SK-N-SH (cell line): ENCODE measurements around the gene PCYT2. TPM values are rescaled to one million over a fixed set of nuclear protein-coding genes. Genes with fewer than 3 reads are reported as not detected.

ENCODE experiments used
- CTCF ChIA-PET: fragments of 300-600, 350-600 bp; formaldehyde crosslinking; extraction: SDS; loops from one replicate; lab custom pipeline; 2021; lab: Yijun Ruan, JAX
- POLR2A ChIA-PET: fragments of 350-600 bp; sonication (Branson Sonifier 250); formaldehyde crosslinking; extraction: SDS; loops from one replicate; lab custom pipeline; 2020; ENCODE audit warnings: antibody characterized with exemption, inconsistent platforms; lab: Yijun Ruan, JAX
- DNase-seq: peaks from one replicate; pipeline ENCODE4 v3.0.0; 2012
- H2AFZ ChIP-seq: fragments of 200-600 bp; sonication (generic); 2 replicates; pipeline ENCODE4 v1.8.1; 2016; ENCODE audit warnings: antibody characterized with exemption, mild to moderate bottlenecking, low read depth
- H3F3A ChIP-seq: fragments of 200-600 bp; sonication (generic); replicated peaks from 2 replicates; pipeline ENCODE3; 2016; ENCODE audit warnings: antibody characterized with exemption, mild to moderate bottlenecking; ENCODE audit not compliant: insufficient read depth
- H3K27ac ChIP-seq, 2 experiments: fragments of 200-500 bp in 1 of 2; fragments of 200-600 bp in 1 of 2; sonication (Bioruptor generic) in 1 of 2; sonication (generic), shearing (Covaris generic) in 1 of 2; 2 replicates each; pipeline versions ENCODE4 v1.5.1 to v1.6.1; 2014 to 2016; ENCODE audit warnings: low read depth in 2 of 2, inconsistent platforms in 1 of 2, low read length in 1 of 2, mild to moderate bottlenecking in 1 of 2, mixed read lengths in 1 of 2
- H3K27me3 ChIP-seq: fragments of 200-600 bp; sonication (generic), shearing (Covaris generic); 2 replicates; pipeline ENCODE4 v1.6.1; 2016; ENCODE audit warnings: mixed run types; ENCODE audit not compliant: insufficient read depth
- H3K36me3 ChIP-seq, 2 experiments: fragments of 200-500 bp in 1 of 2; fragments of 200-600 bp in 1 of 2; sonication (Bioruptor generic) in 1 of 2; sonication (generic) in 1 of 2; replicated peaks in 1 of 2; 2 replicates each; pipeline versions ENCODE3 to v1.5.1; 2014 to 2016; ENCODE audit warnings: low read length in 1 of 2, mild to moderate bottlenecking in 1 of 2; ENCODE audit not compliant: insufficient read depth in 2 of 2, control insufficient read depth in 1 of 2
- H3K4me1 ChIP-seq, 2 experiments: fragments of 200-500 bp in 1 of 2; fragments of 200-600 bp in 1 of 2; sonication (Bioruptor generic) in 1 of 2; sonication (generic), shearing (Covaris generic) in 1 of 2; 2 replicates each; pipeline versions ENCODE4 v1.5.1 to v1.6.1; 2014 to 2016; ENCODE audit warnings: low read depth in 1 of 2, low read length in 1 of 2, mixed run types in 1 of 2; ENCODE audit not compliant: insufficient read depth in 2 of 2, control insufficient read depth in 1 of 2
- H3K4me2 ChIP-seq: fragments of 200-600 bp; sonication (generic), shearing (Covaris generic); 2 replicates; pipeline ENCODE4 v1.6.1; 2017; ENCODE audit warnings: mixed run types
- H3K4me3 ChIP-seq, 2 experiments: fragments of 200-500 bp in 1 of 2; fragments of 200-600 bp in 1 of 2; sonication (Bioruptor generic) in 1 of 2; sonication (generic), shearing (Covaris generic) in 1 of 2; 2 replicates each; pipeline versions ENCODE4 v1.5.1 to v1.8.1; 2014 to 2016; ENCODE audit warnings: low read depth in 2 of 2, inconsistent platforms in 1 of 2, low read length in 1 of 2, mild to moderate bottlenecking in 1 of 2, mixed read lengths in 1 of 2, moderate library complexity in 1 of 2
- H3K79me2 ChIP-seq: fragments of 200-600 bp; sonication (generic); 2 replicates; pipeline ENCODE4 v1.8.1; 2017; ENCODE audit warnings: mild to moderate bottlenecking; ENCODE audit not compliant: insufficient read depth
- H3K9ac ChIP-seq: fragments of 200-600 bp; sonication (generic); 2 replicates; pipeline ENCODE4 v1.6.1; 2017; ENCODE audit warnings: mixed run types
- H3K9me2 ChIP-seq: fragments of 200-600 bp; sonication (generic); 2 replicates; pipeline ENCODE4 v1.6.1; 2017; ENCODE audit warnings: mixed run types
- H3K9me3 ChIP-seq: fragments of 200-600 bp; sonication (generic); 2 replicates; pipeline ENCODE4 v1.6.1; 2017; ENCODE audit warnings: mixed run types, mild to moderate bottlenecking, moderate library complexity
- H4K20me1 ChIP-seq: fragments of 200-600 bp; sonication (generic); 2 replicates; pipeline ENCODE4 v1.6.1; 2017; ENCODE audit warnings: mild to moderate bottlenecking, mixed run types; ENCODE audit not compliant: insufficient read depth
- FOSL2 ChIP-seq: IDR thresholded peaks from 2 replicates; pipeline ENCODE4 v1.4.0; 2012; ENCODE audit warnings: low read depth, mild to moderate bottlenecking, moderate library complexity, borderline replicate concordance
- FOXJ3 ChIP-seq: sonication (generic); formaldehyde crosslinking; IDR thresholded peaks from 2 replicates; pipeline ENCODE4 v1.5.1; 2020; ENCODE audit warnings: mild to moderate bottlenecking, missing genetic modification reagents
- IRF3 ChIP-seq: fragments of 150-350 bp; IDR thresholded peaks from 2 replicates; pipeline ENCODE4 v1.6.1; 2016; ENCODE audit warnings: mild to moderate bottlenecking, low read depth, low read length
- JUND ChIP-seq: IDR thresholded peaks from 2 replicates; pipeline ENCODE4 v1.4.0; 2012
- MAX ChIP-seq: IDR thresholded peaks from 2 replicates; pipeline ENCODE4 v1.4.0; 2012; ENCODE audit warnings: low read depth
- MXI1 ChIP-seq: IDR thresholded peaks from 2 replicates; pipeline ENCODE4 v1.6.1; 2012; ENCODE audit warnings: mild to moderate bottlenecking, low read depth, low read length, improper control_type of control experiment
- NFIC ChIP-seq: IDR thresholded peaks from 2 replicates; pipeline ENCODE4 v1.4.0; 2012; ENCODE audit warnings: borderline replicate concordance
- POLR2AphosphoS5 ChIP-seq: IDR thresholded peaks from 2 replicates; pipeline ENCODE4 v1.6.1; 2012; ENCODE audit warnings: low read depth, low read length
- RAD21 ChIP-seq: IDR thresholded peaks from 2 replicates; pipeline ENCODE4 v1.6.1; 2012; ENCODE audit warnings: mild to moderate bottlenecking, low read length
- RFX5 ChIP-seq: IDR thresholded peaks from 2 replicates; pipeline ENCODE4 v1.6.1; 2012; ENCODE audit warnings: mild to moderate bottlenecking, improper control_type of control experiment, low read length
- RXRA ChIP-seq: IDR thresholded peaks from 2 replicates; pipeline ENCODE4 v1.4.0; 2012; ENCODE audit warnings: low read depth, mild to moderate bottlenecking, borderline replicate concordance
- SIN3A ChIP-seq: IDR thresholded peaks from 2 replicates; pipeline ENCODE4 v1.6.1; 2012; ENCODE audit warnings: low read depth, mild to moderate bottlenecking, low read length, moderate library complexity, borderline replicate concordance
- TAF1 ChIP-seq: IDR thresholded peaks from 2 replicates; pipeline ENCODE4 v1.6.1; 2012; ENCODE audit warnings: low read depth, mild to moderate bottlenecking, low read length, moderate library complexity, borderline replicate concordance
- TCF12 ChIP-seq: IDR thresholded peaks from 2 replicates; pipeline ENCODE4 v1.4.0; 2012
- TEAD4 ChIP-seq: IDR thresholded peaks from 2 replicates; pipeline ENCODE4 v1.4.0; 2012; ENCODE audit warnings: mild to moderate bottlenecking, borderline replicate concordance; ENCODE audit not compliant: insufficient read depth
- USF2 ChIP-seq: fragments of 150-350 bp; IDR thresholded peaks from 2 replicates; pipeline ENCODE4 v1.6.1; 2017; ENCODE audit warnings: antibody characterized with exemption, low read length, low read depth, borderline replicate concordance
- ZBTB33 ChIP-seq: IDR thresholded peaks from 2 replicates; pipeline ENCODE4 v1.4.0; 2012; ENCODE audit warnings: low read depth, borderline replicate concordance
- WGBS: methylation state at CpG from one replicate; pipeline ENCODE4 v1.1.6; 2017; ENCODE audit warnings: low lambda C conversion rate; 5-methylcytosine and 5-hydroxymethylcytosine counted together
- polyA plus RNA-seq, 3 experiments: library from polyadenylated mRNA; depleted of rRNA; stranded (reverse); fragments of >200 nt; gene quantifications; 2 replicates each; pipeline ENCODE4 v1.2.3, GENCODE V29; 2012

PCYT2 gene
- polyA plus RNA-seq, 1 of the 3 experiments (the other 2 are of a cell fraction) = 46.2 TPM

GRCh38 chr17:81909231-81909630 is 2.0 kb downstream of the PCYT2 start (continued):
- no peak for TF ChIP-seq TEAD4
- no peak for TF ChIP-seq TAF1
- no peak for TF ChIP-seq ZBTB33
- TF ChIP-seq MAX = no peak
- no peak for TF ChIP-seq TCF12
- TF ChIP-seq FOXJ3 = no peak
- no peak for TF ChIP-seq NFIC
- no peak for TF ChIP-seq RXRA

GRCh38 chr17:81908793-81909192 is 2.4 kb downstream of the PCYT2 start:
- Histone ChIP-seq H3K79me2 (peaks cover 7% of the 10 kb centered on the region; the same call in 1 of the 2 replicates), H3K9ac (no peak overlapping the region), H3K4me3 (no peak overlapping the region), H3K27me3 (no peaks in the 10 kb centered on the region), H3K9me3 (no peaks in the 10 kb centered on the region), H4K20me1 (peaks cover 10% of the 10 kb centered on the region), H3K27ac (no peak overlapping the region), H3K4me2 (no peak overlapping the region), H2AFZ (no peak overlapping the region), H3F3A (peaks cover 18% of the 10 kb centered on the region), H3K9me2 (no peaks in the 10 kb centered on the region), H3K36me3 (peaks cover 18 to 68% of the 10 kb centered on the region in 2 experiments), H3K4me1 (peaks cover 8 to 14% of the 10 kb centered on the region in 2 experiments; a peak in 2 of 4 replicates)
- TF ChIP-seq MXI1 (no peak), USF2 (no peak), RAD21 (no peak), FOXJ3 (no peak), POLR2AphosphoS5 (no peak), TEAD4 (no peak), JUND (no peak), IRF3 (no peak), SIN3A (no peak), FOSL2 (no peak), RXRA (no peak), RFX5 (no peak)
- DNase-seq = no peak
- POLR2A ChIA-PET = interaction anchor here (0.6 to 0.7 kb wide), 2 partner anchors 29 to 39 kb away, joined by 3 read pairs; partner anchors contain the start of gene PYCR1
- 87% methylated on average over 11 of the region's 11 CpGs for WGBS
- CTCF ChIA-PET = interaction anchor here (1.1 to 2.2 kb wide), 3 partner anchors 39 to 51 kb away, joined by 3 to 7 read pairs (median 3); no protein-coding TSS in a partner anchor
